A549 (cell line): ENCODE measurements around the gene PSPN. TPM values are rescaled to one million over a fixed set of nuclear protein-coding genes. Genes with fewer than 3 reads are reported as not detected.
A peak's percentile ranks its signal among the peaks of the same experiment; 100 is the strongest.
"Not testable (repeated sequence)": the region's sequence is repeated elsewhere in the genome, so short reads cannot be mapped to it uniquely, and the experiment has no call there.

ENCODE experiments used
- ATAC-seq, 2 experiments: fragments of 200-7000 bp in 1 of 2; fragments of >200 bp in 1 of 2; cut with Nextera tagmentation in 1 of 2; cut with Tn5 transposase in 1 of 2; 3 replicates each; pipeline versions ENCODE4 v1.8.0 to v1.9.1; 2018 to 2020; ENCODE audit warnings: mild to moderate bottlenecking in 1 of 2, moderate library complexity in 1 of 2
- CTCF ChIA-PET: fragments of 300-600 bp; sonication (Branson Sonifier 250); formaldehyde crosslinking; extraction: SDS; loops from one replicate; lab custom pipeline; 2021; ENCODE audit warnings: antibody characterized with exemption, inconsistent platforms; lab: Yijun Ruan, JAX
- POLR2A ChIA-PET: fragments of 350-600 bp; formaldehyde crosslinking; extraction: SDS; loops from one replicate; lab custom pipeline; 2021; ENCODE audit warnings: antibody characterized with exemption, inconsistent platforms; lab: Yijun Ruan, JAX
- DNase-seq, 2 experiments: peaks; one replicate each; pipeline versions ENCODE4 v3.0.0 to v3.0.0-alpha.2; 2011 to 2016; ENCODE audit warnings: low read depth in 1 of 2, low spot score in 1 of 2
- FAIRE-seq: peaks from 2 replicates; lab custom pipeline; 2011; peaks lifted over from hg19 to GRCh38; lab: Jason Lieb, UNC
- H3K27ac ChIP-seq, 2 experiments: fragments of >200 bp; sonication (Bioruptor Twin); formaldehyde crosslinking; 3 replicates each; pipeline ENCODE4 v1.5.1; 2016 to 2017
- H3K4me1 ChIP-seq: fragments of >200 bp; sonication (Bioruptor Twin); formaldehyde crosslinking; 3 replicates; pipeline ENCODE4 v1.6.1; 2016
- H3K4me2 ChIP-seq: fragments of >200 bp; sonication (Bioruptor Twin); formaldehyde crosslinking; 3 replicates; pipeline ENCODE4 v1.6.1; 2016
- H3K4me3 ChIP-seq: fragments of >200 bp; sonication (Bioruptor Twin); formaldehyde crosslinking; 3 replicates; pipeline ENCODE4 v1.5.1; 2016
- H3K9me3 ChIP-seq: fragments of >200 bp; sonication (Bioruptor Twin); formaldehyde crosslinking; 3 replicates; pipeline ENCODE4 v1.6.1; 2016
- BCL3 ChIP-seq: fragments of >200 bp; sonication (Bioruptor Twin); formaldehyde crosslinking; IDR thresholded peaks from 3 replicates; pipeline ENCODE4 v1.6.1; 2016
- EHF ChIP-seq: fragments of 250-450 bp; sonication (Bioruptor Pico); IDR thresholded peaks from 2 replicates; pipeline ENCODE4 v1.5.0; 2020; ENCODE audit warnings: mild to moderate bottlenecking
- EP300 ChIP-seq, 2 experiments: fragments of >200 bp; sonication (Bioruptor Twin); formaldehyde crosslinking; IDR thresholded peaks; 2 replicates in 1 of 2; 3 replicates in 1 of 2; pipeline ENCODE4 v1.6.1; 2016 to 2017
- FOSL2 ChIP-seq, 2 experiments: fragments of 450-650 bp in 1 of 2; fragments of >200 bp in 1 of 2; sonication (Bioruptor Twin) in 1 of 2; formaldehyde crosslinking; IDR thresholded peaks; 2 replicates each; pipeline versions ENCODE4 v1.5.0 to v1.6.1; 2016 to 2020; ENCODE audit warnings: mild to moderate bottlenecking in 1 of 2, moderate library complexity in 1 of 2
- HDAC2 ChIP-seq: fragments of 200-600 bp; sonication (generic); IDR thresholded peaks from 2 replicates; pipeline ENCODE4 v1.6.1; 2016
- HOXB13 ChIP-seq: fragments of 250-450 bp; sonication (Bioruptor Pico); IDR thresholded peaks from 2 replicates; pipeline ENCODE4 v1.5.0; 2020; ENCODE audit warnings: low read depth, mild to moderate bottlenecking, moderate library complexity
- JUNB ChIP-seq: fragments of >200 bp; sonication (Bioruptor Twin); formaldehyde crosslinking; IDR thresholded peaks from 2 replicates; pipeline ENCODE4 v1.6.1; 2016
- MYC ChIP-seq: IDR thresholded peaks from 2 replicates; pipeline ENCODE4 v1.6.1; 2012; ENCODE audit warnings: mild to moderate bottlenecking, inconsistent platforms, low read length, improper control_type of control experiment, borderline replicate concordance
- NFE2L2 ChIP-seq: fragments of 150-350 bp; conservative IDR thresholded peaks from 2 replicates; pipeline ENCODE4 v1.6.1; 2014; ENCODE audit warnings: low read length
- RFX5 ChIP-seq: fragments of 450-650 bp; IDR thresholded peaks from 2 replicates; pipeline ENCODE4 v1.7.1; 2014; ENCODE audit warnings: antibody characterized with exemption, mild to moderate bottlenecking, moderate library complexity
- SREBF2 ChIP-seq: fragments of 450-650 bp; IDR thresholded peaks from 2 replicates; pipeline ENCODE4 v1.6.1; 2014; ENCODE audit warnings: mild to moderate bottlenecking, moderate library complexity
- TP53 ChIP-seq: fragments of 250-450 bp; sonication (Bioruptor Pico); IDR thresholded peaks from 2 replicates; pipeline ENCODE4 v1.5.0; 2021; ENCODE audit warnings: mild to moderate bottlenecking, moderate library complexity
- ZC3H11A ChIP-seq: fragments of 450-650 bp; IDR thresholded peaks from 2 replicates; pipeline ENCODE4 v1.6.1; 2014; ENCODE audit warnings: antibody characterized with exemption, mild to moderate bottlenecking
- ZNF302 ChIP-seq: fragments of 250-450 bp; sonication (Bioruptor Pico); IDR thresholded peaks from 2 replicates; pipeline ENCODE4 v1.9.0; 2021; ENCODE audit warnings: inconsistent platforms, mild to moderate bottlenecking, moderate library complexity
- WGBS: methylation state at CpG from one replicate; pipeline ENCODE4 v1.1.6; 2017; ENCODE audit errors: missing lambda C conversion rate; 5-methylcytosine and 5-hydroxymethylcytosine counted together
- polyA plus RNA-seq, 4 experiments: library from polyadenylated mRNA; depleted of rRNA in 3 of 4; stranded (reverse); fragments of >200 nt; fragmentation: RNase III in 1 of 4; extraction: RNeasy Plus Mini Kit Qiagen cat#74134 plus additional on column Dnase treatment in 1 of 4; gene quantifications; 2 replicates in 3 of 4; 3 replicates in 1 of 4; pipeline ENCODE4 v1.2.3, GENCODE V29; 2011 to 2017
- TF ChIP-seq, protein P1 (sequence below): fragments of 450-650 bp; IDR thresholded peaks from 2 replicates; pipeline ENCODE4 v1.6.1; 2014; ENCODE audit warnings: antibody characterized with exemption

The PSPN gene
- polyA plus RNA-seq, 2 of the 4 experiments (the other 2 are of a cell fraction), result 0.34 to 0.71 TPM

- TF ChIP-seq, protein P1, sequence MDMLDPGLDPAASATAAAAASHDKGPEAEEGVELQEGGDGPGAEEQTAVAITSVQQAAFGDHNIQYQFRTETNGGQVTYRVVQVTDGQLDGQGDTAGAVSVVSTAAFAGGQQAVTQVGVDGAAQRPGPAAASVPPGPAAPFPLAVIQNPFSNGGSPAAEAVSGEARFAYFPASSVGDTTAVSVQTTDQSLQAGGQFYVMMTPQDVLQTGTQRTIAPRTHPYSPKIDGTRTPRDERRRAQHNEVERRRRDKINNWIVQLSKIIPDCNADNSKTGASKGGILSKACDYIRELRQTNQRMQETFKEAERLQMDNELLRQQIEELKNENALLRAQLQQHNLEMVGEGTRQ, result no peak
- TF ChIP-seq JUNB, result no peak
- no peak for TF ChIP-seq MYC
- TF ChIP-seq HOXB13 (CRISPR knock-in tag), result no peak
Measured at GRCh38 chr19:6352381-6353165, 23.2 kb downstream of the PSPN start (continued).

GRCh38 chr19:6350688-6351087 is 25.0 kb downstream of the PSPN start:
- no peak for TF ChIP-seq BCL3
- no peak for TF ChIP-seq ZNF302 (CRISPR knock-in tag)
- no peak for TF ChIP-seq ZC3H11A
- no peak for TF ChIP-seq HDAC2
- TF ChIP-seq SREBF2, result no peak
- no peak for TF ChIP-seq NFE2L2
- no peak for TF ChIP-seq TP53 (CRISPR knock-in tag)
- no peak for TF ChIP-seq EHF (CRISPR knock-in tag)
- no peak for TF ChIP-seq EP300 (IDR thresholded peaks at IDR 0.05)
- no peak for TF ChIP-seq RFX5
- POLR2A ChIA-PET, result no interaction called here
- CTCF ChIA-PET, result no interaction called here
- H3K27ac ChIP-seq, result no peak overlapping the region
- no peaks in the 10 kb centered on the region for H3K9me3 ChIP-seq
- H3K4me1 ChIP-seq, result 0 out of 3 replicates have a peak, but pooled peaks cover 4% of the 10 kb centered on the region
- WGBS, result 7% methylated on average over 2 of the region's 2 CpGs
- ATAC-seq (peak; percentile 30 to 65; a peak in 4 of 6 replicates), DNase-seq (peak in 1 of 2 experiments; percentile 44), FAIRE-seq (no peak)
- H3K4me2 ChIP-seq, result 0 out of 3 replicates have a peak overlapping the region, but pooled peaks have one; percentile 26
- H3K4me3 ChIP-seq, result no peak overlapping the region

GRCh38 chr19:6349271-6349670 is 26.5 kb downstream of the PSPN start:
- POLR2A ChIA-PET, CTCF ChIA-PET, H3K4me1 ChIP-seq, FAIRE-seq, H3K9me3 ChIP-seq, DNase-seq, H3K4me2 ChIP-seq, ATAC-seq, H3K27ac ChIP-seq, H3K4me3 ChIP-seq: not testable (repeated sequence)
- 23% methylated on average over 2 of the region's 2 CpGs for WGBS

GRCh38 chr19:6343462-6343861 is 32.3 kb downstream of the PSPN start:
- ChIA-PET POLR2A (no interaction called here), CTCF (no interaction called here)
- TF ChIP-seq FOSL2 (IDR thresholded peaks at IDR 0.05) (no peak), FOSL2 (CRISPR knock-in tag; IDR thresholded peaks at IDR 0.05) (no peak)
- TF ChIP-seq, protein P1, result peak; percentile 12; the same call in 1 of the 2 replicates
- Histone ChIP-seq H3K4me3 (no peak overlapping the region), H3K27ac (no peak overlapping the region), H3K9me3 (no peaks in the 10 kb centered on the region), H3K4me1 (no peaks in the 10 kb centered on the region), H3K4me2 (no peak overlapping the region)
- no peak for ATAC-seq
- peak in 1 of 2 experiments; percentile 45 for DNase-seq
- WGBS, result 100% methylated on average over 1 of the region's 1 CpG
- no peak for FAIRE-seq
